GM23338 (cell line): ENCODE results near the gene ZNF581. TPM values are rescaled to one million over a fixed set of nuclear protein-coding genes. Genes with fewer than 3 reads are reported as not detected.

Source experiments
- ATAC-seq: fragments of 200-7000 bp; cut with Tn5 transposase; 3 replicates; pipeline ENCODE4 v1.9.1; 2020
- DNase-seq: peaks from one replicate; pipeline ENCODE4 v3.0.0-alpha.2; 2015; ENCODE audit warnings: low spot score
- H2AFZ ChIP-seq: fragments of 200-600 bp; sonication (generic); 2 replicates; pipeline ENCODE4 v1.8.0; 2016; ENCODE audit warnings: antibody characterized with exemption, mild to moderate bottlenecking, moderate library complexity
- H3F3A ChIP-seq: fragments of 200-600 bp; sonication (generic); replicated peaks from 2 replicates; pipeline ENCODE4 v1.8.0; 2017; ENCODE audit warnings: antibody characterized with exemption, mixed run types, low read depth
- H3K27ac ChIP-seq: fragments of 200-600 bp; sonication (generic); 2 replicates; pipeline ENCODE4 v1.6.1; 2016; ENCODE audit warnings: low read depth
- H3K27me3 ChIP-seq: fragments of 200-600 bp; sonication (generic); 2 replicates; pipeline ENCODE4 v1.8.0; 2016; ENCODE audit warnings: mild to moderate bottlenecking, mixed run types, moderate library complexity; ENCODE audit not compliant: insufficient read depth
- H3K36me3 ChIP-seq: fragments of 200-600 bp; sonication (generic); 2 replicates; pipeline ENCODE4 v1.8.0; 2016; ENCODE audit warnings: mild to moderate bottlenecking; ENCODE audit not compliant: insufficient read depth
- H3K4me1 ChIP-seq: fragments of 200-600 bp; sonication (generic); 2 replicates; pipeline ENCODE4 v1.8.0; 2016; ENCODE audit warnings: mild to moderate bottlenecking, moderate library complexity; ENCODE audit not compliant: insufficient read depth
- H3K4me2 ChIP-seq: fragments of 200-600 bp; sonication (generic); 2 replicates; pipeline ENCODE4 v1.7.1; 2017; ENCODE audit warnings: mixed run types
- H3K4me3 ChIP-seq: fragments of 200-600 bp; sonication (generic); 2 replicates; pipeline ENCODE4 v1.6.1; 2016; ENCODE audit warnings: mixed run types
- H3K79me2 ChIP-seq: fragments of 200-600 bp; sonication (generic); replicated peaks from 2 replicates; pipeline ENCODE4 v1.8.0; 2017; ENCODE audit warnings: mild to moderate bottlenecking; ENCODE audit not compliant: insufficient read depth
- H3K9me2 ChIP-seq: fragments of 200-600 bp; sonication (generic); 2 replicates; pipeline ENCODE4 v1.8.0; 2017; ENCODE audit not compliant: insufficient read depth
- H4K20me1 ChIP-seq: fragments of 200-600 bp; sonication (generic); replicated peaks from 2 replicates; pipeline ENCODE4 v1.8.0; 2017; ENCODE audit warnings: mild to moderate bottlenecking; ENCODE audit not compliant: insufficient read depth
- H3K27ac Mint-ChIP-seq: 2 replicates; pipeline ENCODE4 v1.8.0; 2020; ENCODE audit warnings: inconsistent platforms, mild to moderate bottlenecking, moderate library complexity, mixed read lengths
- H3K27me3 Mint-ChIP-seq: 3 replicates; pipeline ENCODE4 v1.8.0; 2022; ENCODE audit warnings: low read depth, mild to moderate bottlenecking, moderate library complexity, mixed read lengths, inconsistent platforms; ENCODE audit not compliant: insufficient read depth, poor library complexity
- H3K36me3 Mint-ChIP-seq: 3 replicates; pipeline ENCODE4 v1.8.0; 2021; ENCODE audit warnings: low read depth, mild to moderate bottlenecking, inconsistent platforms, moderate library complexity, mixed read lengths
- H3K4me1 Mint-ChIP-seq: 3 replicates; pipeline ENCODE4 v1.8.0; 2020; ENCODE audit warnings: mild to moderate bottlenecking, inconsistent platforms, mixed read lengths
- H3K4me3 Mint-ChIP-seq: 3 replicates; pipeline ENCODE4 v1.8.0; 2021; ENCODE audit warnings: moderate library complexity, mild to moderate bottlenecking, inconsistent platforms, mixed read lengths
- H3K9me3 Mint-ChIP-seq: 3 replicates; pipeline ENCODE4 v1.8.0; 2020; ENCODE audit warnings: moderate library complexity, mild to moderate bottlenecking, inconsistent platforms, mixed read lengths
- EZH2 ChIP-seq: fragments of 200-600 bp; sonication (generic); IDR thresholded peaks from one replicate; pipeline ENCODE4 v1.8.0; 2017; ENCODE audit warnings: antibody characterized with exemption, mild to moderate bottlenecking, low read depth; ENCODE audit not compliant: unreplicated experiment
- EZH2phosphoT487 ChIP-seq: fragments of 200-600 bp; sonication (generic); IDR thresholded peaks from one replicate; pipeline ENCODE4 v1.8.1; 2018; ENCODE audit warnings: antibody characterized with exemption; ENCODE audit not compliant: unreplicated experiment
- JUNB ChIP-seq: IDR thresholded peaks from one replicate; pipeline ENCODE4 v1.6.1; 2016; ENCODE audit warnings: antibody characterized with exemption; ENCODE audit not compliant: unreplicated experiment
- STAT1 ChIP-seq: IDR thresholded peaks from one replicate; pipeline ENCODE4 v1.6.1; 2016; ENCODE audit warnings: antibody characterized with exemption; ENCODE audit not compliant: unreplicated experiment
- ZNF331 ChIP-seq: fragments of 250-450 bp; sonication (Bioruptor Pico); IDR thresholded peaks from 2 replicates; pipeline ENCODE4 v1.5.0; 2020; ENCODE audit warnings: low read depth, mild to moderate bottlenecking, moderate library complexity
- polyA plus RNA-seq: library from polyadenylated mRNA; unstranded; fragments of >200 nt; fragmentation: Nextera tagmentation; extraction: Ambion mirVana; gene quantifications from 2 replicates; pipeline ENCODE4 v1.2.1, GENCODE V29; 2016
- total RNA-seq: library from RNA; depleted of rRNA; stranded (reverse); fragments of >200 nt; shearing (Covaris generic); gene quantifications from 2 replicates; pipeline ENCODE4 v1.2.3, GENCODE V29; 2014
- TF ChIP-seq, protein P1 (sequence below): fragments of 250-450 bp; sonication (Bioruptor Pico); IDR thresholded peaks from 2 replicates; pipeline ENCODE4 v1.5.0; 2020; ENCODE audit warnings: mild to moderate bottlenecking, moderate library complexity
- TF ChIP-seq, protein P2 (sequence below): IDR thresholded peaks from 2 replicates; pipeline ENCODE4 v1.6.1; 2016; ENCODE audit warnings: antibody characterized with exemption

Gene ZNF581
- total and polyA plus RNA-seq, 2 experiments from 2014 or later, result 48.5 to 87.6 TPM

DNA sequence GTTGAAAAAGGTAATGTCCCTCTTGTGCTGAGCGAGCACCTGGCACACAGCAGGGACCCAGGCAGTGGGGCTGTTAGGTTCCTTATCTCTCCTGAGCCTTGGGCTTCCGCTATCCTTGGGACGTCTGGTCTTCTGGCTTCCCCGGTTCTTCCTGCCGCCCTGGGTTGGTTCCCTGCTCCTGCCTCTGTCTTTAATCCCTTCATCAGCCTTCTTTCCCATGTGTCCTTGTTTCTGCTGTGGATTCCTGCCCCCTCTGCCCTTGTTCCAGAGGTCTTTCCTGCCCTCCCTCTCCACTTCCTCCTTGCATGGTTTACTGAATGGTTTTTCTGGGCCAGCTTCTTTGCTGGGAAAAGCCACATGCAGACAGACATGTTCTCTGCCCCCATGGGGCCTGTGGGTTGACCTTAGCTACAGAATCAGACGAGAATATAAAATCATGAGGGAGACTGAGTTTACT, 34.2 kb downstream of the ZNF581 start (continued):
- TF ChIP-seq, protein P1, sequence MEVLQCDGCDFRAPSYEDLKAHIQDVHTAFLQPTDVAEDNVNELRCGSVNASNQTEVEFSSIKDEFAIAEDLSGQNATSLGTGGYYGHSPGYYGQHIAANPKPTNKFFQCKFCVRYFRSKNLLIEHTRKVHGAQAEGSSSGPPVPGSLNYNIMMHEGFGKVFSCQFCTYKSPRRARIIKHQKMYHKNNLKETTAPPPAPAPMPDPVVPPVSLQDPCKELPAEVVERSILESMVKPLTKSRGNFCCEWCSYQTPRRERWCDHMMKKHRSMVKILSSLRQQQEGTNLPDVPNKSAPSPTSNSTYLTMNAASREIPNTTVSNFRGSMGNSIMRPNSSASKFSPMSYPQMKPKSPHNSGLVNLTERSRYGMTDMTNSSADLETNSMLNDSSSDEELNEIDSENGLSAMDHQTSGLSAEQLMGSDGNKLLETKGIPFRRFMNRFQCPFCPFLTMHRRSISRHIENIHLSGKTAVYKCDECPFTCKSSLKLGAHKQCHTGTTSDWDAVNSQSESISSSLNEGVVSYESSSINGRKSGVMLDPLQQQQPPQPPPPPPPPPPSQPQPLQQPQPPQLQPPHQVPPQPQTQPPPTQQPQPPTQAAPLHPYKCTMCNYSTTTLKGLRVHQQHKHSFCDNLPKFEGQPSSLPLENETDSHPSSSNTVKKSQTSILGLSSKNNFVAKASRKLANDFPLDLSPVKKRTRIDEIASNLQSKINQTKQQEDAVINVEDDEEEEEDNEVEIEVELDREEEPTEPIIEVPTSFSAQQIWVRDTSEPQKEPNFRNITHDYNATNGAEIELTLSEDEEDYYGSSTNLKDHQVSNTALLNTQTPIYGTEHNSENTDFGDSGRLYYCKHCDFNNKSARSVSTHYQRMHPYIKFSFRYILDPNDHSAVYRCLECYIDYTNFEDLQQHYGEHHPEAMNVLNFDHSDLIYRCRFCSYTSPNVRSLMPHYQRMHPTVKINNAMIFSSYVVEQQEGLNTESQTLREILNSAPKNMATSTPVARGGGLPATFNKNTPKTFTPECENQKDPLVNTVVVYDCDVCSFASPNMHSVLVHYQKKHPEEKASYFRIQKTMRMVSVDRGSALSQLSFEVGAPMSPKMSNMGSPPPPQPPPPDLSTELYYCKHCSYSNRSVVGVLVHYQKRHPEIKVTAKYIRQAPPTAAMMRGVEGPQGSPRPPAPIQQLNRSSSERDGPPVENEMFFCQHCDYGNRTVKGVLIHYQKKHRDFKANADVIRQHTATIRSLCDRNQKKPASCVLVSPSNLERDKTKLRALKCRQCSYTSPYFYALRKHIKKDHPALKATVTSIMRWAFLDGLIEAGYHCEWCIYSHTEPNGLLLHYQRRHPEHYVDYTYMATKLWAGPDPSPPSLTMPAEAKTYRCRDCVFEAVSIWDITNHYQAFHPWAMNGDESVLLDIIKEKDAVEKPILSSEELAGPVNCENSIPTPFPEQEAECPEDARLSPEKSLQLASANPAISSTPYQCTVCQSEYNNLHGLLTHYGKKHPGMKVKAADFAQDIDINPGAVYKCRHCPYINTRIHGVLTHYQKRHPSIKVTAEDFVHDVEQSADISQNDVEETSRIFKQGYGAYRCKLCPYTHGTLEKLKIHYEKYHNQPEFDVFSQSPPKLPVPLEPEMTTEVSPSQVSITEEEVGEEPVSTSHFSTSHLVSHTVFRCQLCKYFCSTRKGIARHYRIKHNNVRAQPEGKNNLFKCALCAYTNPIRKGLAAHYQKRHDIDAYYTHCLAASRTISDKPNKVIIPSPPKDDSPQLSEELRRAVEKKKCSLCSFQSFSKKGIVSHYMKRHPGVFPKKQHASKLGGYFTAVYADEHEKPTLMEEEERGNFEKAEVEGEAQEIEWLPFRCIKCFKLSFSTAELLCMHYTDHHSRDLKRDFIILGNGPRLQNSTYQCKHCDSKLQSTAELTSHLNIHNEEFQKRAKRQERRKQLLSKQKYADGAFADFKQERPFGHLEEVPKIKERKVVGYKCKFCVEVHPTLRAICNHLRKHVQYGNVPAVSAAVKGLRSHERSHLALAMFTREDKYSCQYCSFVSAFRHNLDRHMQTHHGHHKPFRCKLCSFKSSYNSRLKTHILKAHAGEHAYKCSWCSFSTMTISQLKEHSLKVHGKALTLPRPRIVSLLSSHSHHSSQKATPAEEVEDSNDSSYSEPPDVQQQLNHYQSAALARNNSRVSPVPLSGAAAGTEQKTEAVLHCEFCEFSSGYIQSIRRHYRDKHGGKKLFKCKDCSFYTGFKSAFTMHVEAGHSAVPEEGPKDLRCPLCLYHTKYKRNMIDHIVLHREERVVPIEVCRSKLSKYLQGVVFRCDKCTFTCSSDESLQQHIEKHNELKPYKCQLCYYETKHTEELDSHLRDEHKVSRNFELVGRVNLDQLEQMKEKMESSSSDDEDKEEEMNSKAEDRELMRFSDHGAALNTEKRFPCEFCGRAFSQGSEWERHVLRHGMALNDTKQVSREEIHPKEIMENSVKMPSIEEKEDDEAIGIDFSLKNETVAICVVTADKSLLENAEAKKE (CRISPR knock-in tag), result no peak
- TF ChIP-seq EZH2, result no peak

DNA sequence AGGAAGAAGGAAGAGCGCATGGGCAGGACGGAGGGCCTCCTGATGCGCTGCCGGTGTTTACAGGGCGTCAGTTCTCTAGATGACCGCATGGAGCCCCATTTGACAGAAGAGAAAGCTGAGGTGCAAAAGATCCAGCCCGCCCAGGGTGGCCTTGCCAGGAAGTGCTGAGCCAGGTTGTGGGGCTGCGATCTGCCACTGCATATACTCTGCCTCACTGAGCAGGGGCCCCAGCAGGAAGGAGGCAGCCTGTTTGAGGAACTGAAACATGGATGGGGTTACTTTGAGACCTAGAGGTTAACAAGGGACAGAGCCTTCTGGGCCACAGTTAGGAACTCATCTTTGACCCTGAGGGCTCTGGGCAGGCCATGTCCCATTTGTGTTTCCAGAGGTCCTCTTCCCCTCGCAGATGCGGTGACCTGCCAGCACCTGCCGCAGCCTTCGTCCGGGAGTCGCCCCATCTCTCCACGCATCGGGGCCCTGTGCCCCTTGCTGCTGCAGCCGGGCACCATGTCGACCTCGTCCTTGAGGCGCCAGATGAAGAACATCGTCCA, 34.7 kb downstream of the ZNF581 start:
- Mint-ChIP-seq H3K36me3 (peaks cover 41% of the 10 kb centered on the region), H3K27ac (no peak overlapping the region), H3K4me3 (no peak overlapping the region), H3K9me3 (peaks cover 4% of the 10 kb centered on the region; the same call in 2 of the 3 replicates), H3K27me3 (peaks cover 15% of the 10 kb centered on the region), H3K4me1 (peaks cover 17% of the 10 kb centered on the region)
- Histone ChIP-seq H3K4me3 (no peak overlapping the region), H3K4me2 (no peak overlapping the region), H3K27ac (no peak overlapping the region), H3K36me3 (peaks cover 9% of the 10 kb centered on the region; the same call in 1 of the 2 replicates), H3K9me2 (no peaks in the 10 kb centered on the region), H3K79me2 (peaks cover 60% of the 10 kb centered on the region), H3K4me1 (peaks cover 18% of the 10 kb centered on the region), H4K20me1 (peaks cover 40% of the 10 kb centered on the region), H2AFZ (no peak overlapping the region), H3F3A (peaks cover 15% of the 10 kb centered on the region; the same call in 1 of the 2 replicates), H3K27me3 (no peaks in the 10 kb centered on the region)
- ATAC-seq (no peak), DNase-seq (no peak)
- TF ChIP-seq JUNB (no peak), EZH2phosphoT487 (no peak), STAT1 (no peak), ZNF331 (no peak)
- TF ChIP-seq, protein P2, sequence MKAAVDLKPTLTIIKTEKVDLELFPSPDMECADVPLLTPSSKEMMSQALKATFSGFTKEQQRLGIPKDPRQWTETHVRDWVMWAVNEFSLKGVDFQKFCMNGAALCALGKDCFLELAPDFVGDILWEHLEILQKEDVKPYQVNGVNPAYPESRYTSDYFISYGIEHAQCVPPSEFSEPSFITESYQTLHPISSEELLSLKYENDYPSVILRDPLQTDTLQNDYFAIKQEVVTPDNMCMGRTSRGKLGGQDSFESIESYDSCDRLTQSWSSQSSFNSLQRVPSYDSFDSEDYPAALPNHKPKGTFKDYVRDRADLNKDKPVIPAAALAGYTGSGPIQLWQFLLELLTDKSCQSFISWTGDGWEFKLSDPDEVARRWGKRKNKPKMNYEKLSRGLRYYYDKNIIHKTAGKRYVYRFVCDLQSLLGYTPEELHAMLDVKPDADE, result no peak
- TF ChIP-seq, protein P1 (CRISPR knock-in tag), result no peak
